GM19099 (cell line): ENCODE data around the gene RTKN.
A peak's percentile ranks its signal among the peaks of the same experiment; 100 is the strongest.

ENCODE experiments used
- POLR2A ChIP-seq: IDR thresholded peaks from 3 replicates; pipeline ENCODE4 v1.6.1; 2011; ENCODE audit warnings: low read depth; ENCODE audit not compliant: insufficient read length; ENCODE audit errors: extremely low read depth

Gene RTKN

DNA sequence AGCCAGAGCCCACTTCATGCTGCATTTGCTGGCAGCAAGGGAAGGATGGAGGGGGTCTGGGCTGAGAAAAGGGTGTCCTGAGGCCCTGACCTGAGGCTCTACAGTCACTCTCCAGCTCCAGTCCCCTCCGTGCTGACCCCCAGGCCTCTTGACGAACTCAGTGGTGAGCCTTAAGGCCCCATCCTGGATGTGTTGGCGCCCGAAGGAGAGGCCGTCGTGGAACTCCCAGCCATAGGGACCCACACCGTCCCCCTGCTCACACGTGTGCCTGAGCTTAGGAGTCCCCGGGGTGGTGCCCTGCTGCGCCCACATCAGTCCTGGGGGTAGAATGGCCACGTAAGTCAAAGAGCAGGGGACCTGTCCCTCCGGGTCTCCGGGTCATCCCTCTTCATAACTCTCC is 22.7 kb upstream of the RTKN start:
- TF ChIP-seq POLR2A = no peak

DNA sequence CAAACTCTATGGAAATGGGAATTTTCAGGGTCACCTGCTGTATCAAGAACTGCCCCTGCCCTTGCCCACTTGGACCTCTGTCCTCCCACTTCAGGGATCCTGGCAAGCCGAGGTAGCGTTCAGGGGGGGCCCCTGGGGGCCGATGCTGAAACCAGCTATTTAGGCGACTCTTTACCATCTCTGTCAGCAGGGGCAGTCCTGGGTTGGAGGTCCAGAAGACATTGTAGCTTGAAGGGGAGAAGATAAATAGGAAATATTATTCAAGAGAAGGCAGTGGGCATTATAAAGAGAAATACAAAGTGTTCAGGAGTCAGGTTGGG is 21.0 kb upstream of the RTKN start:
- no peak for TF ChIP-seq POLR2A

DNA sequence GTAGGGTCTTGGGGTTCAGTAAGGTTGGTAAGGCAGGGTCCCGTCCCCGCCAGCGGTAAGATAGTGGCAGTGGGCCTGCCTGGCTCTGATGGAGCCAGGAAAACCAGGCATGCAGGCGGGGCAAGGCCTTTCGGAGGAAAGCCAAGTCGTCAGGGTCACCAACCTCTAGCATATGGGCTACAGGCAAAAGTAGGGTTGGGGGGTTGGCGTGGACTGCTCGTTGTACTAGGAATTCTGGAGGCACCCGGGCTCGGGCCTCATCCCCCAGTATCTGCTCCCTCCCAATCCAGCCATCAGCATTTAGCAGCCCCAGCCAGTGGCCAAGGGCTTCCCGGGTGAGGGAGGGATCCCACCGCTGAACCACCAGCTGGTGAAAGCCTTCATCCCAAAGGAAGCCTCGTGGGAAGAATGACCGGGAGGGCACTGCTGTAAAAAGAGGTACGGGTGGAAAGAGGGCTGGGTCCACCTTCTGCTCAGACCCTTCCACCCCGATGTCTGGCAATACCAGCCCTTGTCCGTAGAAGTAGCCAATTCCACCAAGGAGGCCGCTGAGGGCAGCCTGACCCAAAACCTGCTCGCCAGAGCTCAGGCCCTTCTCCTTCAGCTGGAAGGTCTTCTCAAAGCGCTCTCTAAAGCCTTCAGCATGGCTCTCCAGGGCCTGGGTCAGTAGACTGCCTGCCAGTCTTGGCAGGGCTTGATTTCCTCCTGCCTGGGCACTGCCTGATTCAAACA is 20.5 kb upstream of the RTKN start:
- TF ChIP-seq POLR2A = no peak

DNA sequence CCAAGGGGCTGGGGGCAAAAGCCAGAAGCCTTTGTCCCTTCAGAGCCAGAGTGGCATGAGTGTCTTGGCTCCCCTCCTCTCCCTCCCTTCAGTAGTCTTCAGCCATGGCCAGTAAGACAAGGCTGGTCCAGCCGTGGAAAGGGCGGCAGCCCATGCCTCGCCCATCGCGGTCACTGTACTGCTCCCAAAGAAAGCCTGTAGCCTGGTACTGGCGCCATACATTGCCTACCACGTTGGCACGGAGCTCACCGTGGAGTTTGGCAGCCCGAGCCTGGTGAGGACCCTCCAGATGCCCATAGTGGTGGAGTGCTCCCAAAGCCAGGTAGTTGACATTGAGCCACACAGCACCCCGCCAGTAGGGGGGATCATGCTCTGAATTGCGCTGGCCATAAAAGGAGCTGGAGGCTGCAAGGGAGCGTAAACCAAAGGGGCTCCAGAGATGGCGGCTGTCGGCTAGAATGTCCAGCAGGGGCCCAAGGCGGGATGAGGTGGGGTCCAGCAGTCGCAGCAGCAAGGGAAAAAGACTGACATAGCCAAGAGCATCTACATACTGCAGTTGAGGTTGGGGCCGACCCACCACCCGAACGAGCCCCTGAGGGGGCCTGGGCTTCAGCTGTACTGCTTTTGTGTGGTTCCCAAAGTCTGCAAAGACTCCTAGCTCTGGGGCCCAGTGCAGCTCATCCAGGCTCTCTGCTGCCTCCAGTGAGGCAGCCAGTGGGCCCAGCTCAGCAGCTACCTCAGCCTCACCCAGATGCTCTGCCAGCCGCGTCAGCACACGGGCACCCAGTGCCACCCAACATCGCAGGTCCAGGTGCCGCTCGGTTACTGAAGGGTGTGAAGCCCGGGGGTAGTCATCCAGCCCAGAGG is 19.7 kb upstream of the RTKN start:
- TF ChIP-seq POLR2A = no peak

DNA sequence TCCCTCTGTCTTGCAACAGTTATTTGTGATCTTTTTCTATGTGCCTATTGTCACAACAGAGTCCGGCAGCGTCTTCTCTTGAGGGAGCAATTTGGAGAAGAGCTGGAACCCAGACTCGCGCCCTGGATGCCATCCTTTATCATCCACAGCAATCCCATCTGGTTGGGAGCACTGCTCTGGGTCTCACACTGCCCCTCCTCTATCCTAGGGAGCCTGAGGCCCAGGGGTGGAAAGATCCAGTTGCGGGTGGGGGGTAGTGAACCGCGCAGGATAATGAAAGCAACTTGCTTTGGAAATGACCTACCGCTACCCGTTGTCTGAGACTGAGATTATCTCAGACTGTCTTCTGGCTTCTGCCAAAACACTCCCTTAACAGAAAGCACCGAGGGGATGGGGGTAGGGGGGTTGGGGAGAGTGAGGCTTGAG is 17.2 kb upstream of the RTKN start:
- no peak for TF ChIP-seq POLR2A

DNA sequence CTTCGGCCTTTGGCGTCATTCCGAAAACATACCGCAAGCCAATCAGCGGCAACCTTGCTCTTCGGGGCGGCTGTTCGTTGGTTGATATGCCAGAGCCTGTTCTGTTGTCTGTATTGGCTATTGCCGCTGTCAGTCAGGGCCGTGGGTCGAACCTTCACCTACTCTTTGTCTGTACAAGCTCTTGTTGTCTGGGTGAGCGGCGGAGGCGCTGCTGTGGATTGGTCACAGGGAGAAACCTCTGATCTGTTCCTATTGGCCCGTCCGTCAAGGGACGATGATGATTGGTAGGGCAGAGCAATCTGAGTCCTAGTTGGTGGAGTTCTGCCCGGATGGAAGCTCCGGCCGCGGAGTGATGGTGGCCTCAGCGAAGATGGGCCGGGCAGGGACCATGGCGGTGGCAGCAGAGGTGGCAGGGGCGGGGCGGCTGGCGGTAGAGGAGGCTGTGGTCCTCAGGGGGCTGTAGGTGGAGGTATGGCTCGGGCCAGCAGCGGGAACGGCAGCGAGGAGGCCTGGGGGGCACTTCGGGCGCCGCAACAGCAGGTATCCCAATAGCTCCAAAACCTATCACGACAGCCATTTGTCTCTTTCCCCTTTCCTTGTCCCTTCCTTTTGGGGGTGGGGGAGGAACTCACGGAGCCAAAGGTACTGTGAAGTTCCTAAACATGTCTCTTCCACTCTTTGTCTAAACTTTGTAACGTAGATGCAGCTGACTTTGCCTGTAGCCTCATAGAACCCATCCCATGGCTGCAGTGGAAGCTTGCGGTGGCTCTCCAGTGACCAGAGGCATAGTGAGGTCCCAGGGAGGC is 16.6 kb upstream of the RTKN start, which contains the start of gene WBP1:
Gene WBP1 (plus strand): TSS at position 307 of the 806 bp plus-strand sequence. CDS start 165 bp downstream, at position 472.
- peak; percentile 43 for TF ChIP-seq POLR2A

DNA sequence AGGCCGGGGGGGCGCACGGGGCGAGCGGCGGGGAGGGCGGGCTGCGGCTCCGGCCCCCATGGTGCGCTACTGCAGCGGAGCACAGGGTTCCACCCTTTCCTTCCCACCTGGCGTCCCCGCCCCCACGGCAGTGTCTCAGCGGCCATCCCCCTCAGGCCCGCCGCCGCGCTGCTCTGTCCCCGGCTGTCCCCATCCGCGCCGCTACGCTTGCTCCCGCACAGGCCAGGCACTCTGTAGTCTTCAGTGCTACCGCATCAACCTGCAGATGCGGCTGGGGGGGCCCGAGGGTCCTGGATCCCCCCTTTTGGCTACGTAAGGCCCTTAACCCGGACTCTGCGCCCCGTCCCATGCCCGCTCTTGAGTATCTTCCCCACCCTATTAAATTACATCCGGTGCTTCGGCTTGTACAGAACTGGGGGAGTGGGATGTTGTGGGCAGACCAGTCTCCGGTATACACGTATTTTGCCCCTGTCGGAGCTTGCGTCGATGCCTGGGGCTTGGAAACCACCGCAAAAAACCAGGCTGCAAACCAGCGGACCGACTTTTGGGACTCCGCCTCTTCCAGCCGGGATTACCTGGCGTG is 15.9 kb upstream of the RTKN start:
- peak; percentile 60 for TF ChIP-seq POLR2A

DNA sequence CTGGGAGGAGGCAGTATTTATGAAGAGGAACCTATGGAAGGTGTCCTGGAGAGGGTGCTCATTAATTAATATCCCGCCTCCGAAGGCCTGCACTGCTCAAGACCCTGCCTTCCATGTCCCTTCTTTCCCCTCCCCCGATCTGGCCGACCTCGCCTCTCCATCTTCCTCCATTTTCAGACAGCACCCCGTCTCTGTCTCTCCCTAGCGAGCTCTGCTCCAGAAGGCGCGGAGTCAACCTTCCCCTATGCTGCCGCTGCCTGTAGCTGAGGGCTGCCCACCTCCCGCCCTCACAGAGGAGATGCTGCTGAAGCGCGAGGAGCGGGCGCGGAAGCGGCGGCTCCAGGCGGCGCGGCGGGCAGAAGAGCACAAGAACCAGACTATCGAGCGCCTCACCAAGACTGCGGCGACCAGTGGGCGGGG is 15.4 kb upstream of the RTKN start:
- peak; percentile 46 for TF ChIP-seq POLR2A

DNA sequence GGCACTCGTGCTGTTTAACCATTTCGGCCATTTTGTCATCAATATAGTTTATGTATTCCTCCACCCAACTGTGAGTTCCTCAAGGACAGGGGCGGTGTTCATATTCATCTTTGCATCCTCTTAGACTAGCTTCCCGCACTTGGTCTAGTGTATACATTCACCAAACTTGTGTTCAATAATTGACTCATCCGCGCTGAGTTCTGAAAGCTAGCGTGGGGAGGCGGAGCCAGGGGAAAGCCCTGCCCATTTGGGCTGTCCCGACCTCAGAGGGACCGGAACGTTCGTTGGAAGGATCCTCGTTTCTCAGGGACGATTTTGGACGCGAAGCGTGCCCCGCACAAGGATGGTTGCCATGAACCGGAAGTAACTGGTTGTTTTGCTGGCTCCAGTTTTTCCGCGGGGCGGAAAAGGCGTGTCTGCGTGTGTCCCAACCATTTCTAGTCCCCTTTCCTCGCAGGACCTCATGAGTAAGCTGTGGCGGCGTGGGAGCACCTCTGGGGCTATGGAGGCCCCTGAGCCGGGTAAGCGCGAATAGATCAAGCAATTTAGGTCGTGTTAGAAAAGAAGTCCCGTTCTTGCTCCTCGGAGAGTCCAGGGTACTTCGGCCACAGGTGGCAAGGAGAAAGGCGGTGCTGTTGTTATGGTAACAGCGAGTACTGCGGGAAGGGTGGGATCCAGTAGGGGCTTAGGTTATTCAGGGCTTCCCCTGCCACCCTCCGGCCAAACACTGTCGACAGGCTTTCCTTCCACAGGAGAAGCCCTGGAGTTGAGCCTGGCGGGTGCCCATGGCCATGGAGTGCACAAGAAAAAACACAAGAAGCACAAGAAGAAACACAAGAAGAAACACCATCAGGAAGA is 13.1 kb upstream of the RTKN start, which contains the start of gene INO80B:
Gene INO80B (plus strand): TSS at position 434 of the 858 bp plus-strand sequence. CDS start 30 bp downstream, at position 464.
- TF ChIP-seq POLR2A = peak; percentile 65

DNA sequence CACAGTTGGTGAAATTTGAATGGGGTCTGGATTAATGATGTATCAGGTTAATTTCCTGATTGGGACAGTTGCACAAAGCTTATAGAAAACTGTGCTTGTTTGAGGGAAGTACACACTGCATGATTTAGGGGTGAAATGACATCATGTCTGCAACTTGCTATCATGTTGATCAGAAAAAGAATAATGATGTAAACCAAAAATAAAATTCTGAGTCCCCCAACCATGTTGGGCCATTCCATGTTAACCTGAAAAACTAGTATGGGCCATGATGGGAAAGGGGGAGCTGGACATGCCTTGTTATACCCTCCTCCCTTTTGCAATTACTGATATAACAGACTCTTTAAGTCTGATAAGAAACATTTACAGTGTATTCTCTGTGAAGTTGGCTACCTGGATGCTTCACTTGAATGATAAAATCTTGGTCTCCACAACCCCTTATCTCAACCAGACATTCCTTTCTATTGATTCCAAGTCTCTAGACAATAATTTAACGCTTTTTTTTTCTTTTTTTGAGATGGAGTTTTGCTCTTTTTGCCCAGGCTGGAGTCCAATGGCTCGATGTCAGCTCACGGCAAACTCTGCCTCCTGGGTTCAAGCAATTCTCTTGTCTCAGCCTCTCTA is 8.9 kb upstream of the RTKN start:
- TF ChIP-seq POLR2A = no peak

DNA sequence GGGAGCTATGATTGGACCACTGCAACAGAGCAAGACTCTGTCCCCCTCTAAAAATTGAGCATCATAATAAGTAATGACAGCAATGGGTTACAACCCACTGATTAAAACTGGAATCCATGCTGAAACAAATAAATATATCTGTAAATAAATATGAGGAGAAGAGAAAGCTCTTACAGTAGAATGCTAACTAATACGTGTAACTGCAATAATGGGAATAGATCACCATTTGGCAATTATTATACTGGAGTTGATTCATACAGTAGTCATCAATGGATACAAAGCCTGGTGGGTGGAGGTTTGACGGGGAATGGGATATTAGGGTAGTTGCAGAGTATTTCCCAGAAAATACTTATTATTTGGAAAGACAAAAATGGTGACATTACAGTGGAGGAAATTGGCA is 7.0 kb upstream of the RTKN start:
- TF ChIP-seq POLR2A = no peak

DNA sequence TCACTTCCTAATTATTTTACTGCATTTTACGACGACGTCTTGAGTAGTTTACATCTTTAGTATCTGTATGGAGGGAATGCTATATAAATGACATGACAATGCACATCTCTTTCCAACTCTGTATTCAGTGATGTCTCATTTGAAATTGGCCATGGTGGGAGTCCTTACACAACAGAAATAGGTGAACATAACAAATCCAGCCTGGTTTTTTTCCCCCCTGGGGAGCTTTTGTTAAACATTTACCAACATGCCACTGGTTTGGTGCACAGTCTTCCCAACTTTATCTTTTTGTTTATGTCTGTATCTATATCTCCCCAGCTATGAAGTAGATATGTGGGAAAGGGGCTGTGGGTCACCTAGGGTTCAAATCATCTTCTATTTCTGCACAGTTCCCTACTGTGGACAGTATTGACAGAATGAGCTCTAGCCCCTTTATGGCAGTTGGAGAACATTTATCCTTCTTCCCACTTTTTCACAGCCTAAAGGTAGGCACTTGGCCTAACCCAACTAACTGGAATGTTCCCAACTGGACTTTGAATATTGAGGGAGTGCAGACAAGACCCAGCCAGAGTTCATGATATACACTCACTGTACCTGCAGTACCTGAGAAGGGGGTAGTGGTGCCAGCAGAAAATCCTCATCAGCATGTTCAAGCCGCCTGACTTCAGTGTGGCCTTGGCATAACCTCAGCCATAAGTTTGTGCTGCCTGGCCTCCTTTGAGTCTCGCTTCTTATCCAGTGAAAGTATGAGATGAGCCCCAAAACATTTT is 5.7 kb upstream of the RTKN start:
- TF ChIP-seq POLR2A = no peak
